GM23338 (cell line): ENCODE measurements around the gene OR2S2.

ENCODE experiments used
- CTCF ChIP-seq, 2 experiments: fragments of 200-600 bp in 1 of 2; sonication (generic) in 1 of 2; conservative IDR thresholded peaks; 2 replicates each; pipeline versions ENCODE4 v1.5.1 to v1.6.1; 2016 to 2017; ENCODE audit warnings: antibody characterized with exemption in 2 of 2, low read depth in 2 of 2, mild to moderate bottlenecking in 2 of 2, moderate library complexity in 1 of 2
- EZH2 ChIP-seq: fragments of 200-600 bp; sonication (generic); IDR thresholded peaks from one replicate; pipeline ENCODE4 v1.8.0; 2017; ENCODE audit warnings: antibody characterized with exemption, mild to moderate bottlenecking, low read depth; ENCODE audit not compliant: unreplicated experiment
- EZH2phosphoT487 ChIP-seq: fragments of 200-600 bp; sonication (generic); IDR thresholded peaks from one replicate; pipeline ENCODE4 v1.8.1; 2018; ENCODE audit warnings: antibody characterized with exemption; ENCODE audit not compliant: unreplicated experiment
- JUNB ChIP-seq: IDR thresholded peaks from one replicate; pipeline ENCODE4 v1.6.1; 2016; ENCODE audit warnings: antibody characterized with exemption; ENCODE audit not compliant: unreplicated experiment
- POLR2AphosphoS5 ChIP-seq: IDR thresholded peaks from 2 replicates; pipeline ENCODE4 v1.6.1; 2016; ENCODE audit warnings: antibody characterized with exemption, low read depth
- STAT1 ChIP-seq: IDR thresholded peaks from one replicate; pipeline ENCODE4 v1.6.1; 2016; ENCODE audit warnings: antibody characterized with exemption; ENCODE audit not compliant: unreplicated experiment

- no peak for TF ChIP-seq CTCF (conservative IDR thresholded peaks at IDR 0.05; ENCODE audit: low read depth in 2 of 2)
- TF ChIP-seq EZH2 = no peak
- no peak for TF ChIP-seq POLR2AphosphoS5
- no peak for TF ChIP-seq EZH2phosphoT487
- TF ChIP-seq JUNB = no peak
- TF ChIP-seq STAT1 = no peak
Observed at GRCh38 chr9:35908504-35909125, 49.3 kb downstream of the OR2S2 start.
